ENCODE results near the gene OBP2B.
"Not testable (repeated sequence)": the region's sequence is repeated elsewhere in the genome, so short reads cannot be mapped to it uniquely, and the experiment has no call there.

DNA sequence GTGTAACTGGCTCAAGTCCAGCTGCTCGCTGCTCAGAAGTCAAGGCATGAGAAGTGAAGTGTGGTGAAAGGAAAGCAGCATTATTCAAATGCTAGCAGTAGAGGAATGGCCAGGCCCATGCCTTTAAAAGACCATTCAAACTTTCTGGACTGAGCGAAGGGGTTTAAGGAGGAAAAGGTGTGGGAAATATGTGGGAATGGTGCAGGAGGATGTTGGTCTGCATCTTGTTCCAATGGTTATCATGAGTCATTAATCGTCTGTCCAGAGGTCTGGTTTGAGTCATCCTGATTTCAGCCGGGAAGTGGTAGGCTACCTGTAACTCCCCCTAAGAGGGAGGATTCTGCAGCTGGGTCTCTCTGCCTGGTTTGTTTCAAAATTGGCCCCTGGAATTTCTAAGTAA is 5.2 kb upstream of the OBP2B start:
- not testable (repeated sequence) for TF ChIP-seq SUZ12 (IDR thresholded peaks at IDR 0.05; ENCODE audit: extremely low read depth, insufficient read depth, insufficient read length); YY1 (IDR thresholded peaks at IDR 0.05; ENCODE audit: insufficient read depth, insufficient read length)
